ENCODE measurements around the gene C2orf78.
"Not testable (repeated sequence)": the region's sequence is repeated elsewhere in the genome, so short reads cannot be mapped to it uniquely, and the experiment has no call there.

C2orf78 gene

GRCh38 chr2:73783883-73784282 lies at the start of gene C2orf78:
TSS of gene C2orf78 (plus strand) at chr2:73784183. CDS start at chr2:73784310, 127 bp downstream.
- DNase-seq (ENCODE audit: low read depth) = not testable (repeated sequence)

- no peak for DNase-seq (ENCODE audit: low read depth)
Measured at GRCh38 chr2:73736378-73736777, 47.6 kb upstream of the C2orf78 start.

- peak; percentile 90 for DNase-seq (ENCODE audit: low read depth)
Measured at GRCh38 chr2:73736855-73737779, 46.9 kb upstream of the C2orf78 start, which contains the start of gene TPRKB. TSS of gene TPRKB (minus strand) at chr2:73737345. CDS start at chr2:73734569, 2,776 bp downstream.

- DNase-seq (ENCODE audit: low read depth) = no peak
Measured at GRCh38 chr2:73739101-73739500, 44.9 kb upstream of the C2orf78 start.

- no peak for DNase-seq (ENCODE audit: low read depth)
Measured at GRCh38 chr2:73740767-73741166, 43.2 kb upstream of the C2orf78 start.

- no peak for DNase-seq (ENCODE audit: low read depth)
Measured at GRCh38 chr2:73746015-73746876, 37.7 kb upstream of the C2orf78 start.

GRCh38 chr2:73746877-73747208 lies 37.1 kb upstream of the C2orf78 start:
- no peak for DNase-seq (ENCODE audit: low read depth)

GRCh38 chr2:73749314-73749713 lies 34.7 kb upstream of the C2orf78 start:
- DNase-seq (ENCODE audit: low read depth) = no peak

- not testable (repeated sequence) for DNase-seq (ENCODE audit: low read depth)
Measured at GRCh38 chr2:73754332-73754731, 29.7 kb upstream of the C2orf78 start.

GRCh38 chr2:73759285-73759764 lies 24.7 kb upstream of the C2orf78 start:
- no peak for DNase-seq (ENCODE audit: low read depth)

- no peak for DNase-seq (ENCODE audit: low read depth)
Measured at GRCh38 chr2:73759904-73760303, 24.1 kb upstream of the C2orf78 start.

- no peak for DNase-seq (ENCODE audit: low read depth)
Measured at GRCh38 chr2:73762571-73762970, 21.4 kb upstream of the C2orf78 start.

GRCh38 chr2:73764945-73765344 lies 19.0 kb upstream of the C2orf78 start:
- no peak for DNase-seq (ENCODE audit: low read depth)

- no peak for DNase-seq (ENCODE audit: low read depth)
Measured at GRCh38 chr2:73766349-73766748, 17.6 kb upstream of the C2orf78 start.

- DNase-seq (ENCODE audit: low read depth) = no peak
Measured at GRCh38 chr2:73766994-73767393, 17.0 kb upstream of the C2orf78 start.

- no peak for DNase-seq (ENCODE audit: low read depth)
Measured at GRCh38 chr2:73770725-73771124, 13.3 kb upstream of the C2orf78 start.

- DNase-seq (ENCODE audit: low read depth) = no peak
Measured at GRCh38 chr2:73772819-73773218, 11.2 kb upstream of the C2orf78 start.

GRCh38 chr2:73776381-73776780 lies 7.6 kb upstream of the C2orf78 start:
- DNase-seq (ENCODE audit: low read depth) = no peak

GRCh38 chr2:73776869-73777519 lies 7.0 kb upstream of the C2orf78 start:
- DNase-seq (ENCODE audit: low read depth) = no peak

GRCh38 chr2:73778867-73779466 lies 5.0 kb upstream of the C2orf78 start:
- DNase-seq (ENCODE audit: low read depth) = not testable (repeated sequence)

GRCh38 chr2:73779467-73780236 lies 4.3 kb upstream of the C2orf78 start, which contains the start of gene DUSP11:
TSS of gene DUSP11 (minus strand) at chr2:73780103. CDS start at chr2:73779974, 129 bp downstream.
- DNase-seq (ENCODE audit: low read depth) = peak; percentile 91
